Measurements from ENCODE around the gene ACTR1B. TPM values are rescaled to one million over a fixed set of nuclear protein-coding genes. Genes with fewer than 3 reads are reported as not detected.

ACTR1B gene
- total and polyA plus RNA-seq, 2 of the 4 experiments (the other 2 are of a cell fraction), result 40.5 to 68.8 TPM

DNA sequence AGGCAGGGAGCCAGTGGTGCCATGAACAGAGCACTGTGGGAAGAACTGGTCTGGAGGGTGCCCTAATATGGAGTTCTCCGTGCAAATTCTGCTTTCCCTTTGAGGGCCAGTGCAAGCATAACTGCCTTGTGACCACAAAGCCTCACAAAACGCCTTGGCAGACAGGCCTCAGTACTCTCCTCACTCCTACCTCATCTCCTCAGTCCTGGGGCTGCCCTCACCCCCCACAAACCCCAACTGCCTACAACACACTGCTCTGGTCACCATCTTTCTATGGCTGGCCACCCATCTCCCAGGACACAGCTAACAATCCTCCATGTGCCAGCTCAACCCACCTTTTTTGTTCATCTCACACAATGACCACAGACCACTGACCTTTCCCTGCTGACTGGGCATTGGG is 9.1 kb downstream of the ACTR1B start:
- Histone ChIP-seq H2AK5ac (ENCODE audit: low read depth, low read length) (no peak overlapping the region), H3K4me3 (ENCODE audit: insufficient read depth, low read depth, low read length) (no peak overlapping the region), H3K9ac (ENCODE audit: low read depth, low read length) (no peak overlapping the region), H4K5ac (ENCODE audit: low read depth, low read length) (no peak overlapping the region), H3K4me1 (ENCODE audit: control insufficient read depth, insufficient read depth, low read length) (no peaks in the 10 kb centered on the region; the same call in 1 of the 2 replicates), H2BK20ac (ENCODE audit: low read depth, low read length) (no peak overlapping the region), H3K18ac (ENCODE audit: low read depth, low read length) (no peak overlapping the region), H3K79me1 (ENCODE audit: low read depth in 1 of 2, low read length in 2 of 2) (peaks cover 0 to 17% of the 10 kb centered on the region in 2 experiments; a peak in 1 of 4 replicates), H3K36me3 (ENCODE audit: control insufficient read depth, insufficient read depth, low read length) (peaks cover 45% of the 10 kb centered on the region), H3K23ac (ENCODE audit: low read depth, low read length) (no peak overlapping the region), H2AFZ (replicated peaks; ENCODE audit: low read length, poor library complexity) (no peak overlapping the region), H4K8ac (ENCODE audit: low read depth in 2 of 2, low read length in 2 of 2) (no peak overlapping the region), H2BK5ac (ENCODE audit: low read depth, low read length, poor library complexity, severe bottlenecking) (no peak overlapping the region), H2AK9ac (replicated peaks; ENCODE audit: low read depth, low read length, poor library complexity) (no peak overlapping the region), H3K27me3 (ENCODE audit: control insufficient read depth, insufficient read depth, low read length) (no peaks in the 10 kb centered on the region), H4K91ac (ENCODE audit: insufficient read depth, low read depth, low read length) (no peak overlapping the region), H3K14ac (replicated peaks; ENCODE audit: low read depth, low read length) (no peak overlapping the region), H2BK120ac (ENCODE audit: low read depth, low read length) (no peak overlapping the region), H3K4ac (ENCODE audit: low read depth, low read length) (no peak overlapping the region), H3K9me3 (ENCODE audit: control insufficient read depth, insufficient read depth, low read length) (peaks cover 15% of the 10 kb centered on the region), H4K20me1 (ENCODE audit: insufficient read depth, low read length) (no peaks in the 10 kb centered on the region), H3K27ac (ENCODE audit: insufficient read depth, low read length) (no peak overlapping the region), H2BK15ac (ENCODE audit: low read depth, low read length) (no peak overlapping the region), H3K4me2 (ENCODE audit: low read depth, low read length) (no peak overlapping the region), H3K9me1 (ENCODE audit: insufficient read depth, low read length) (peaks cover 6% of the 10 kb centered on the region; the same call in 1 of the 2 replicates), H3K56ac (ENCODE audit: extremely low read depth, insufficient read depth, low read length) (no peak overlapping the region)
- ATAC-seq (ENCODE audit: low read depth), result no peak
- dilution Hi-C loops (cut with HindIII; ENCODE audit: low sequenced_read_pairs, unreplicated experiment) (no loop called here), intact Hi-C loops (cut with micrococcal nuclease) (no loop called here), in situ Hi-C loops (cut with MboI; ENCODE audit: low sequenced_read_pairs) (loop anchor here (25.0 kb wide), 1 partner anchor 1592 kb away; no protein-coding TSS in a partner anchor)
- DNase-seq, result no peak
- CTCF ChIA-PET, result no interaction called here
- TF ChIP-seq FOS (IDR thresholded peaks at IDR 0.05; ENCODE audit: low read depth, low read length) (no peak), NFE2L2 (IDR thresholded peaks at IDR 0.05; ENCODE audit: low read depth, low read length) (no peak)
- TF ChIP-seq, protein P1, sequence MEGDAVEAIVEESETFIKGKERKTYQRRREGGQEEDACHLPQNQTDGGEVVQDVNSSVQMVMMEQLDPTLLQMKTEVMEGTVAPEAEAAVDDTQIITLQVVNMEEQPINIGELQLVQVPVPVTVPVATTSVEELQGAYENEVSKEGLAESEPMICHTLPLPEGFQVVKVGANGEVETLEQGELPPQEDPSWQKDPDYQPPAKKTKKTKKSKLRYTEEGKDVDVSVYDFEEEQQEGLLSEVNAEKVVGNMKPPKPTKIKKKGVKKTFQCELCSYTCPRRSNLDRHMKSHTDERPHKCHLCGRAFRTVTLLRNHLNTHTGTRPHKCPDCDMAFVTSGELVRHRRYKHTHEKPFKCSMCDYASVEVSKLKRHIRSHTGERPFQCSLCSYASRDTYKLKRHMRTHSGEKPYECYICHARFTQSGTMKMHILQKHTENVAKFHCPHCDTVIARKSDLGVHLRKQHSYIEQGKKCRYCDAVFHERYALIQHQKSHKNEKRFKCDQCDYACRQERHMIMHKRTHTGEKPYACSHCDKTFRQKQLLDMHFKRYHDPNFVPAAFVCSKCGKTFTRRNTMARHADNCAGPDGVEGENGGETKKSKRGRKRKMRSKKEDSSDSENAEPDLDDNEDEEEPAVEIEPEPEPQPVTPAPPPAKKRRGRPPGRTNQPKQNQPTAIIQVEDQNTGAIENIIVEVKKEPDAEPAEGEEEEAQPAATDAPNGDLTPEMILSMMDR (conservative IDR thresholded peaks at IDR 0.05; ENCODE audit: low read depth, low read length), result no peak
- POLR2A ChIA-PET (ENCODE audit: unreplicated experiment), result no interaction called here
- no TSS peak for BruUV-seq (replicated peaks)
- 100% methylated on average over 1 of the region's 2 CpGs; no CpG with 5 or more reads in 1 of the 2 experiments for WGBS, 2 experiments (ENCODE audit: extremely low coverage in 2 of 2, insufficient read length in 1 of 2)
